T-helper 1 cell treated with Interleukin-12 subunit alpha and Interleukin-12 subunit beta and Interleukin-4 antibody, amounts not matched to agents 30 ng/mL and 1 ng/mL, for 36 hours (primary cell): Measurements from ENCODE around the gene VASH1. TPM values are rescaled to one million over a fixed set of nuclear protein-coding genes. Genes with fewer than 3 reads are reported as not detected.

Source experiments
- intact Hi-C: fragments of 100-400 bp; cut with micrococcal nuclease; formaldehyde crosslinking; loops from one replicate; pipeline ENCODE4 v1.15.1; 2024
- total RNA-seq: library from RNA; stranded (reverse); gene quantifications from 2 replicates; pipeline ENCODE4 v1.2.3, GENCODE V29; 2022

VASH1 gene
- total RNA-seq, 1 donor from 2014 or later: 5.0 TPM

GRCh38 chr14:76827696-76828296, 66.5 kb downstream of the VASH1 start:
- intact Hi-C loops: no loop called here

- intact Hi-C loops: no loop called here
Measured at GRCh38 chr14:76828339-76829012, 67.2 kb downstream of the VASH1 start.

GRCh38 chr14:76829013-76829365, 67.7 kb downstream of the VASH1 start:
- intact Hi-C loops: no loop called here

- intact Hi-C loops: no loop called here
Measured at GRCh38 chr14:76829650-76830421, 68.6 kb downstream of the VASH1 start.

- intact Hi-C loops: no loop called here
Measured at GRCh38 chr14:76830556-76830955, 69.3 kb downstream of the VASH1 start.

- intact Hi-C loops: no loop called here
Measured at GRCh38 chr14:76832503-76832988, 71.3 kb downstream of the VASH1 start.

Other genes with a start within 250 kb of the VASH1 start
- 12.8 and 12.9 TPM in 2 replicates for gene ANGEL1, start 51.4 kb downstream of the VASH1 start, total RNA-seq
- gene LRRC74A, start 64.9 kb downstream of the VASH1 start, total RNA-seq: not detected in 2 replicates